Neutrophil (primary cell): Measurements from ENCODE around the gene ZNF804A.

Source experiments
- H3K27ac ChIP-seq: fragments of 200-600 bp; sonication (generic); 2 replicates; pipeline ENCODE4 v1.5.1; 2016; ENCODE audit warnings: mild to moderate bottlenecking, moderate library complexity
- H3K27me3 ChIP-seq: fragments of 200-600 bp; sonication (generic); 2 replicates; pipeline ENCODE4 v1.6.0; 2016; ENCODE audit warnings: mild to moderate bottlenecking
- H3K36me3 ChIP-seq: fragments of 200-600 bp; sonication (generic); 2 replicates; pipeline ENCODE4 v1.5.1; 2017
- H3K4me1 ChIP-seq, 2 experiments: fragments of 200-600 bp in 1 of 2; sonication (generic) in 1 of 2; 1 replicate in 1 of 2; 2 replicates in 1 of 2; pipeline versions ENCODE4 v1.5.1 to v1.6.1; 2013 to 2016; ENCODE audit warnings: low read depth in 1 of 2, low read length in 1 of 2, mild to moderate bottlenecking in 1 of 2, moderate library complexity in 1 of 2; ENCODE audit not compliant: control insufficient read depth in 1 of 2, insufficient read depth in 1 of 2
- H3K4me3 ChIP-seq, 2 experiments: fragments of 200-600 bp in 1 of 2; sonication (generic) in 1 of 2; 1 replicate in 1 of 2; 2 replicates in 1 of 2; pipeline ENCODE4 v1.5.1; 2013 to 2016; ENCODE audit warnings: low read depth in 1 of 2, low read length in 1 of 2, mild to moderate bottlenecking in 1 of 2, moderate library complexity in 1 of 2
- H3K9me3 ChIP-seq: fragments of 200-600 bp; sonication (generic); 2 replicates; pipeline ENCODE4 v1.5.1; 2016
- TF ChIP-seq, protein P1 (sequence below): fragments of 200-600 bp; sonication (generic); IDR thresholded peaks from 2 replicates; pipeline ENCODE4 v1.5.1; 2016; ENCODE audit warnings: antibody characterized with exemption

ZNF804A gene

DNA sequence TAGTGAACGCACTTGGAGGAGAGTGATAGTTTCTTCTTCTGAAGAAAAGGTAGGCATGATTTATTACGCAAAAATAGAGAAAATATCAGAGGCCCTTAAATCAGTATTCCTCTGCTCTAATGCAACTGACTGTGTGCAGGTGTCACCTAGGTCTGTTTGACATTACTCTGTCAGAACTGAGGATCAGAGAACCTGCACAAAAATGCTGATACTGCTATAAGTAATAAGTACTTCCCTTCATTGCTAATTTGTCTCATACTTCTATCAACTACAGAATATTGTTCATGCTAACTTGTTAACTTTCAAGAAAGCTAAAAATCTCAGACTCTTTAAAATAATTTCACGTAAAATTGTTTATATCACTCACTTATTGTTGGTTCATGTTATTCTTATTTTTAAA, 358.5 kb downstream of the ZNF804A start:
- Histone ChIP-seq H3K9me3 (no peaks in the 10 kb centered on the region), H3K4me1 (no peaks in the 10 kb centered on the region), H3K27me3 (no peaks in the 10 kb centered on the region), H3K27ac (no peak overlapping the region), H3K4me3 (no peak overlapping the region), H3K36me3 (no peaks in the 10 kb centered on the region)
- TF ChIP-seq, protein P1, sequence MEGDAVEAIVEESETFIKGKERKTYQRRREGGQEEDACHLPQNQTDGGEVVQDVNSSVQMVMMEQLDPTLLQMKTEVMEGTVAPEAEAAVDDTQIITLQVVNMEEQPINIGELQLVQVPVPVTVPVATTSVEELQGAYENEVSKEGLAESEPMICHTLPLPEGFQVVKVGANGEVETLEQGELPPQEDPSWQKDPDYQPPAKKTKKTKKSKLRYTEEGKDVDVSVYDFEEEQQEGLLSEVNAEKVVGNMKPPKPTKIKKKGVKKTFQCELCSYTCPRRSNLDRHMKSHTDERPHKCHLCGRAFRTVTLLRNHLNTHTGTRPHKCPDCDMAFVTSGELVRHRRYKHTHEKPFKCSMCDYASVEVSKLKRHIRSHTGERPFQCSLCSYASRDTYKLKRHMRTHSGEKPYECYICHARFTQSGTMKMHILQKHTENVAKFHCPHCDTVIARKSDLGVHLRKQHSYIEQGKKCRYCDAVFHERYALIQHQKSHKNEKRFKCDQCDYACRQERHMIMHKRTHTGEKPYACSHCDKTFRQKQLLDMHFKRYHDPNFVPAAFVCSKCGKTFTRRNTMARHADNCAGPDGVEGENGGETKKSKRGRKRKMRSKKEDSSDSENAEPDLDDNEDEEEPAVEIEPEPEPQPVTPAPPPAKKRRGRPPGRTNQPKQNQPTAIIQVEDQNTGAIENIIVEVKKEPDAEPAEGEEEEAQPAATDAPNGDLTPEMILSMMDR: no peak

DNA sequence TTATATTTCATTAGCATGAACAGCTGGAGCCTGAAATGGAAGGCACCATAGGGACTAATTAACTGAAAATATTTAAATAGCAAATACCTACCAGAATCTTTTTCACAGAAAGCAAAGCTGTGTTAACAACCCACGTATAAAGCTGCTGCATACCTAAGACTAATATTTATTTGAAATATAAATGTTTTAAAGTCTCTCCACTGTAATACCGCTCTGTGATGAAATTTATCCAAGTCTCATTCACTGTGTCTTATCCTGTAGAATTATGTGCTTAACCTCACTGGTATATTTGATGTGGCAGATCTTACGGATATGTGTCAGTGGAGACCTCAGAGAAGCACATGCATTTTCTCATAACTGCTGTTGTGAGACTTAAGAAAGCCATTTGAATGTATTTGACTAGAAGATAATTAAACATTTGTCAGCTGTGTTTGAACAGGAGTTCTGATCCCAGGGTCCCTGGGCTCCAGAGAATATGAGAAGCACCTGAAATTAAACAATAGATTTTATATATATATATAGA, 373.3 kb downstream of the ZNF804A start:
- no peaks in the 10 kb centered on the region for H3K36me3 ChIP-seq
- H3K9me3 ChIP-seq: no peaks in the 10 kb centered on the region
- H3K4me3 ChIP-seq: no peak overlapping the region
- no peaks in the 10 kb centered on the region for H3K27me3 ChIP-seq
- no peaks in the 10 kb centered on the region for H3K4me1 ChIP-seq
- TF ChIP-seq, protein P1: no peak
- no peak overlapping the region for H3K27ac ChIP-seq
